A673 (cell line): ENCODE measurements around the gene HOXB8. TPM values are rescaled to one million over a fixed set of nuclear protein-coding genes. Genes with fewer than 3 reads are reported as not detected.
A peak's percentile ranks its signal among the peaks of the same experiment; 100 is the strongest.

Experiments used
- BruUV-seq: library from RNA; stranded (reverse); fragments of 400-500 nt; replicated peaks from 2 replicates; lab custom pipeline; 2021; lab: Mats Ljungman, UMichigan
- CTCF ChIA-PET: fragments of 300-600 bp; sonication (Branson Sonifier 250); formaldehyde crosslinking; loops from one replicate; lab custom pipeline; 2022; ENCODE audit warnings: antibody characterized with exemption; lab: Charles Lee
- POLR2A ChIA-PET: fragments of 300-600 bp; sonication (Branson Sonifier 250); formaldehyde crosslinking; loops from one replicate; lab custom pipeline; 2022; ENCODE audit warnings: antibody characterized with exemption; ENCODE audit not compliant: low non-redundant PET; lab: Charles Lee
- DNase-seq: peaks from one replicate; pipeline ENCODE4 v3.0.0-alpha.2; 2015; ENCODE audit warnings: low spot score
- H3K27ac ChIP-seq: fragments of 200-600 bp; sonication (generic); 2 replicates; pipeline ENCODE4 v1.5.1; 2016; ENCODE audit warnings: mixed run types, low read depth, mild to moderate bottlenecking, mixed read lengths, antibody characterized with exemption, low read length; ENCODE audit not compliant: poor library complexity, severe bottlenecking
- H3K27me3 ChIP-seq: fragments of 200-600 bp; sonication (generic); replicated peaks from 2 replicates; pipeline ENCODE4 v1.6.1; 2017; ENCODE audit warnings: mixed run types, low read depth, mild to moderate bottlenecking, mixed read lengths, antibody characterized with exemption, low read length; ENCODE audit not compliant: insufficient read depth, poor library complexity
- H3K36me3 ChIP-seq: fragments of 200-600 bp; sonication (generic); 2 replicates; pipeline ENCODE4 v1.6.1; 2016; ENCODE audit warnings: mixed run types, mild to moderate bottlenecking, mixed read lengths, antibody characterized with exemption, low read length; ENCODE audit not compliant: insufficient read depth, poor library complexity, severe bottlenecking
- H3K4me1 ChIP-seq: fragments of 200-600 bp; sonication (generic); 2 replicates; pipeline ENCODE4 v1.6.1; 2017; ENCODE audit warnings: mixed run types, mild to moderate bottlenecking, mixed read lengths, antibody characterized with exemption, low read length; ENCODE audit not compliant: insufficient read depth, poor library complexity, severe bottlenecking
- H3K4me3 ChIP-seq: fragments of 200-600 bp; sonication (generic); 2 replicates; pipeline ENCODE4 v1.5.1; 2016; ENCODE audit warnings: low read depth, mixed run types, mild to moderate bottlenecking, mixed read lengths, low read length; ENCODE audit not compliant: poor library complexity, severe bottlenecking
- H3K9me3 ChIP-seq: fragments of 200-600 bp; sonication (generic); 2 replicates; pipeline ENCODE4 v1.6.1; 2016; ENCODE audit warnings: mixed run types, low read depth, mild to moderate bottlenecking, mixed read lengths, antibody characterized with exemption, low read length; ENCODE audit not compliant: poor library complexity, severe bottlenecking
- CTCF ChIP-seq: fragments of 300-800, 200-600 bp; sonication (generic); conservative IDR thresholded peaks from 2 replicates; pipeline ENCODE4 v1.5.1; 2017; ENCODE audit warnings: low read depth, mild to moderate bottlenecking, antibody characterized with exemption, low read length, moderate library complexity, mixed read lengths
- EZH2 ChIP-seq: fragments of 200-600 bp; sonication (generic); IDR thresholded peaks from 2 replicates; pipeline ENCODE4 v1.6.1; 2017; ENCODE audit warnings: borderline replicate concordance, low read depth, mild to moderate bottlenecking, mixed read lengths, antibody characterized with exemption, low read length; ENCODE audit not compliant: poor library complexity, severe bottlenecking
- intact Hi-C: fragments of 100-400 bp; cut with micrococcal nuclease; formaldehyde crosslinking; loops from one replicate; pipeline ENCODE4 v1.10.0; 2022; ENCODE audit not compliant: unreplicated experiment
- total RNA-seq: library from RNA; stranded (reverse); gene quantifications from 2 replicates; pipeline ENCODE4 v1.2.3, GENCODE V29; 2021

Gene HOXB8
- total RNA-seq, 1 experiment from 2014 or later, result 13.1 TPM

GRCh38 chr17:48605991-48606891 lies 8.9 kb downstream of the HOXB8 start:
- Histone ChIP-seq H3K36me3 (peaks cover 6% of the 10 kb centered on the region), H3K27ac (peak overlapping the region; percentile 79), H3K4me3 (no peak overlapping the region), H3K4me1 (peaks cover 38% of the 10 kb centered on the region), H3K27me3 (no peaks in the 10 kb centered on the region), H3K9me3 (no peaks in the 10 kb centered on the region)
- POLR2A ChIA-PET, result interaction anchor here (0.5 kb wide), 1 partner anchor 498 kb away, joined by 3 read pairs; the partner anchor contains the start of gene SNX11
- no TSS peak for BruUV-seq
- TF ChIP-seq EZH2 (no peak), CTCF (no peak)
- CTCF ChIA-PET, result no interaction called here
- intact Hi-C loops, result no loop called here
- no peak for DNase-seq

- POLR2A ChIA-PET, result no interaction called here
- CTCF ChIA-PET, result no interaction called here
- H3K4me1 ChIP-seq, result peaks cover 38% of the 10 kb centered on the region
- H3K4me3 ChIP-seq, result peak overlapping the region; percentile 67
- BruUV-seq, result no TSS peak
- H3K9me3 ChIP-seq, result no peaks in the 10 kb centered on the region
- peak; percentile 36 for DNase-seq
- TF ChIP-seq CTCF (no peak), EZH2 (no peak)
- H3K27me3 ChIP-seq, result no peaks in the 10 kb centered on the region
- peak overlapping the region; percentile 79 for H3K27ac ChIP-seq
- intact Hi-C loops, result no loop called here
- peaks cover 6% of the 10 kb centered on the region for H3K36me3 ChIP-seq
These were observed 9.6 kb downstream of the HOXB8 start for GRCh38 chr17:48605409-48605919.

- intact Hi-C loops, result no loop called here
- CTCF ChIA-PET, result interaction anchor here (0.6 kb wide), 1 partner anchor 12 kb away, joined by 3 read pairs; no protein-coding TSS in a partner anchor
- Histone ChIP-seq H3K27me3 (no peaks in the 10 kb centered on the region), H3K27ac (peak within 1 kb of the TSS; percentile 79), H3K4me3 (peak within 1 kb of the TSS; percentile 67), H3K4me1 (peaks cover 38% of the 10 kb centered on the region), H3K36me3 (peaks cover 6% of the 10 kb centered on the region), H3K9me3 (no peaks in the 10 kb centered on the region)
- POLR2A ChIA-PET, result no interaction called here
- no TSS peak for BruUV-seq
- peak; percentile 66 for DNase-seq
- TF ChIP-seq CTCF (no peak), EZH2 (no peak)
These were observed 10.2 kb downstream of the HOXB8 start, which contains the start of gene HOXB6 for GRCh38 chr17:48604770-48605329. Gene HOXB6, minus strand, starts transcription at chr17:48604986. Its CDS starts 6,836 bp downstream, at chr17:48598150.
